Right lung (tissue), 5 donors: ENCODE results near the gene RSPH6A. TPM values are rescaled to one million over a fixed set of nuclear protein-coding genes. Genes with fewer than 3 reads are reported as not detected.

Experiments used
- DNase-seq, 2 donors: peaks; one replicate each; pipeline ENCODE4 v3.0.0-alpha.2; 2013
- polyA plus RNA-seq, 5 donors: library from polyadenylated mRNA; unstranded; fragments of 120-200 nt; gene quantifications; one replicate each; pipeline versions ENCODE4 v1.2.1 to v1.2.3, GENCODE V29; 2013; ENCODE audit warnings: inconsistent platforms in 1 of 5, low replicate concordance in 1 of 5; ENCODE audit not compliant: insufficient read length in 5 of 5, insufficient read depth in 1 of 5

Gene RSPH6A
- polyA plus RNA-seq, 5 donors: 0.08 TPM; not detected in 4

DNA sequence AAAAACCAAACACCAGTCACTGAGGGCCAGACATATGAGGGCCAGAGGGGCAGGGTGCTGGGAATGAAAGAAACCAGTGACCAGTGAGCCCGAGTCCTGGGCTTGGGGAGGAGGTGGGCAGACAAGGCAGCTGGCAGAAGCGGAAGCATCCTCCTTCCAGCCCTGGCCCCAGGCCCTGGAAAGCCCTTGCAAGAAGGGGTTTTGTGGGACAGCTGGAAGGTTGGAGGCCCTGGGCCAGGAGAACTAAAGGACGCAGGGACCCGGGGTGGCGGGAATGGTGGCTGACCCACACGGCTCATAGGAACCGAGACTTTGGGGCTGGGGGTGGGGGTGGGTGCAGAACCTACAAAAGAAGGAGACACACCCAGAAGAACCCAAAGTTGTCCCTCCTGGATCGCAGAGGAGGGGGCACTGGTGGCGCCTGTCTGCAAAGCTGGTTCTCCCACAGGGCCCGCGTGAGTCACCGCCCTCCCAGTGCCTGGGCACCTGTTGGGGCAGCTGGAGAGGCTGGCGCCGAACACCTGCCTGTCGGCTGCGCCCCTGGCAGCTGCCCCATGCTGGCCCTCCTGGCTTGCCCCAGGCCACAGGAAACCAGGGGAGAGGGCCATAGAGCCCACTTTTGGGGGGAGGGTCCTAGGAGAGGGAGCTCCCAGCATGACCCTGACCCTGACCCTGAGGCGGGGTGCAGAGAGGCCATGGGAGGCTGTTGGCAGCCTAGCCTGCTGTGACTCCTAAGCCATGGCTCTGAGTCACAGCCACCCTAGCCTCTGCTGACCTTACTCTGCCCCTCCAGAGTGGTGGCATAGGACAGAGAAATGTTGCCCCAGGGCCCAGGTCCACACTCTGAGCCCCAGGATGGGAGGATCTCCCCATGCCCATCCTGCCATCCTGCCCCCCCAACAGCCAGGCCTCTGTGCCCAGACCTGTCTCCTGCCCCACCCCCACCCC lies 33.6 kb downstream of the RSPH6A start:
- DNase-seq: no peak

DNA sequence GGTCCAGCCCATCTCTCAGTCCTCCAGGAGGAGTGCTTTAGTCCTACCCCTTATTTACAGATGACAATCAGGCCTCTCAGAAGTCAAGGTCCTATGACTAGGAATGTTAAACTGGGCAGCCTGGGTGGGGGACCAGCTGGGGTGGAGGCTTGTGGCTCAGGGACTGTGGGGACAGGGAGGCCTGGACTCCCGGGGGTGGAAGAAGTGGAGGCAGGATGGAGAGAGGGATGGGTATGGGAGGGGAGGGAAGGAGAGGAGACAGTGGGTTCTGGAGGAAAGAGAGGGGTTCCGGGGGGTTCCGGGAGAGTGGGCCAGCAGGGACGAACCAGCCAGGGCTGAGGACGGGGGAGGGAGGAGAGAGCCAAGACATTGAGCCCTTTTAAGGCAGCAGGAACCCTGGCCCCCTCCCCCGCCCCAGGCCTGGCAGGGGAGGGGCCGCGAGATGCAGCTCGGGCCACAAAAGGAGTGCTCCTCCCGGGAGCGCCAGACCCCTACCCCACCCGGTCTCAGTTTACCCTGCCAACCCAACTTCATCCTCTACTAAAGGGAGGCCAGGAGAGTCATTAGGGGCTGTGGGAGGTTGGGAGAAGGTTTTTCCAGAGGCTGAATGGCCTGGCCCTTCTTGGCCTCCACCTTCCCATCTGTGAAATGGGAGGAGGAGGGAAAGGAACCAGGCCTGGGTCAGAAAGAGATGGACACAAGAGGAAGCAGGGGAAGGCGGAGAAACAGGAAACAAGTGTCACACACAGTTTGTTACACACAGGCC lies 34.5 kb downstream of the RSPH6A start:
- DNase-seq: no peak

DNA sequence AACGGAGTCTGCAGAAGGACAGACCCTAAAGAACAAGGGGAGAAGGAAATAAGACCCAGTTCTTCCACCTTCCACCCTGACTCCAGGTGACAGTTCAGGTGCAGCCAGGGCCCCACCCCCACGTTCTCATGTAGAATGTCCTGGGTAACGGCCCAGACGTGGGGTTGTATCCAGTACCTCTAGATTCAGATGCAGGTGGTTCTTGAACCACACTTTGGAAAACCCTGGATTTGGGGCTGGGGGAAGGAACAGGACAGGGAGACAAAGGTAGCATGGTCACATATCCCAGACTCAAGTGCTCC lies 35.0 kb downstream of the RSPH6A start:
- DNase-seq: no peak

GRCh38 chr19:45779231-45780145 lies 35.6 kb downstream of the RSPH6A start:
- DNase-seq: no peak

DNA sequence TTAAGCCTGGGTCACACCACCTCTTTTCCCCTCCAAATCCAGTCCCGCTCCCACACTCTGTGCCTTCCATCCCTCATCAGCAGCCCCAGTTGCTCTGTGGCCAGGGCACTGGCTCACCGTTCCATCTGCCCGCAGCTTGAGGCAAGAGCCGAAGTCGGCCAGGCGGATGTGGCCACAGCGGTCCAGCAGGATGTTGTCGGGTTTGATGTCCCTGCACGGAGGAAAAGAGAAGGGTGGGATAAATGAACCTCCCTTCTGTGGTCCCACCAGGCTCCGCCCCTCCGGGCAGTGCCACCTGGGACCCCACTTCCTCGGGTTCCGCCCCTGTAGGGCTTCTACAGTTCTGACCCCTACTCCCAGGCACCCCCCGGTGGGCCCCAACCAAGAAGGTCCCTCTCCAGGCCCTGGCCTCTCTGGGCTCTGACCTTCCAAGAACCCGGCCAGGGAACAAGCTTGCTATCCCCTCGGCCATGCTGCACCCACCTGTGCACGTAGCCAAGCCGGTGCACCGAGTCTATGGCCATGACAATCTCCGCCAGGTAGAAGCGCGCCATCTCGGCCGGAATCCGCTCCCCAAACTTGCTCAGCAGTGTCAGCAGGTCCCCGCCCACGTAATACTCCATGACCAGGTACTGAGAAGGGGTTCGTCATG lies 37.0 kb downstream of the RSPH6A start:
- no peak for DNase-seq

- DNase-seq: no peak
Observed at GRCh38 chr19:45777395-45777961, 37.6 kb downstream of the RSPH6A start.

- no peak for DNase-seq
Observed at GRCh38 chr19:45774765-45775164, 40.3 kb downstream of the RSPH6A start.

DNA sequence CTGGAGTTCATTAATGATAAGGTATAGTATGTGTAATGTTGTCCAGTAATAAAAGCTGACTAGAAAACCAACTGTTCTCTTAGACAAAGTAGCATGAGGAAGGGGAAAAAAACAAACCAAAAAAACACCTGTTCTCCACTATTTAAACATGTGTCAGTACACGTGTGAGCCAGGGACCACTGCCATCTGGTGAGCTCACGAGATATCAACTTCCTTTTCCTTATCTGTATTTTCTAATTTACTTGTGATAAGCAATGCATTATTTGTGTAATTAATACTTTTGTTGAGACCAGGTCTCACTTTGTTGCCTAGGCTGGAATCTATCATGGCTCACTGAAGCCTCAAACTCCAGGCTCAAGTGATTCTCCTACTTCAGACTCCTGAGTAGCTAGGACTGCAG lies 41.7 kb downstream of the RSPH6A start:
- DNase-seq: no peak

- DNase-seq: no peak
Observed at GRCh38 chr19:45772912-45773311, 42.2 kb downstream of the RSPH6A start.

DNA sequence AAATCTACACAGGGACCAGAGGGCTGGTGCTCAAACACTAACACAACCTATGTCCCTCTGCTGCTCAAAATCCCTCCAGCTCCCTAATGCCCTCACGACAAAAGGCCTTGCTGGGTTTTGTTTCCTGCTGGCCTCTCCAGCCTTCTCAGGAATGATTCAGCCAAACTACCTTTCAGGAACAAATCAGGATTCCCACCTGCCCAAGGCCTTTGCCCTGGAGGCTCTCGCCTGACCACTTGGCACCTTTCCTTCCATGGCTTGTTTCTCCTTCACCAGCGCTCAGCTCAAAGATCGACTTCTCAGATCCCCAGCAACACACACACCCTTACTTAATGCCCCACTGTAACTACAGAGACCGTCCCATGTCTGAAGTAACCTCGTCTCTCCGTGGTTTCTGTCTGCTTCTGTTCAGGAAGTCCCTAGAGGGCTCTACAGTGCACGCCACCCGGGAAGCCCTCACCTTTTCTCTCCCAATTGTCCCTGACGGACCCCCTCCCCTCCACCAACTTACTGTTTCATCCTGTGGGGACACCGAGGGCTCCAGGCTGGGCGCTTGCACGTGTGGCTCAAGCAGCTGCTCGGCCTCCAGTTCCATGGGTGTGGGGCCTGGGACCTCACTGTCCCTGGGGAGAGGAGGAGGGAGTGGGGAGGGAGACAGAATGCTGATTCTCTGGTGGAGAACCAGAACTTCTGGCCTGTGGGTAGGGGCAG lies 42.8 kb downstream of the RSPH6A start:
- no peak for DNase-seq

DNA sequence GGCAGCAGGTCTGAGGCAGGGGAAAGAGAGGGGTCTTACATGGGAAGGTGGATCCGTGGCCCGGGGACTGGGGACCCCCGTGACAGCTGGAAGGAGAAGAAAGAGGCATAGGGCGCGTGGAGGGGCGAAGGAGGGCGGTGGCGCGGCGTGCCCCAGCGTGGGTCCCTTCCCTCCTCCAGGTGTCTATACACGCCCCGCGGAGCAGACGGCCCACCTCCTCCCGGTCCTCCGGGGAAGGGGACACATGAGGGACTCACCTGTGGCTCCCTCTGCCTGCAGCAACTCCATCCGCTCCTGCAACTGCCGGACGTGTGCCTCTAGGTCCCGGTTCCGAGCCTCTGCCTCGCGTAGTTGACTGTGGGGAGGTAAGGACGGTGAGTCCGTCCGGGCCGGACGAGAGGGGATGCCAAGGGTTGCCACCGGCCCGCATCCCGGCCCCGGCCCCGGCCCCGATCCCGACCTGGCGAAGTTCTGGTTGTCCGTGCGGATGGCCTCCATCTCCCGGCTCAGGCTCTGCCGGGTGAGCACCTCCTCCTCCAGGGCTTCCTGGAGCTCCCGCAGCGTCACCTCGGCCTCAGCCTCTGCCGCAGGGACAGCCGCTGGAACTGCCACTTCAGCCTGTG lies 43.7 kb downstream of the RSPH6A start:
- no peak for DNase-seq

DNA sequence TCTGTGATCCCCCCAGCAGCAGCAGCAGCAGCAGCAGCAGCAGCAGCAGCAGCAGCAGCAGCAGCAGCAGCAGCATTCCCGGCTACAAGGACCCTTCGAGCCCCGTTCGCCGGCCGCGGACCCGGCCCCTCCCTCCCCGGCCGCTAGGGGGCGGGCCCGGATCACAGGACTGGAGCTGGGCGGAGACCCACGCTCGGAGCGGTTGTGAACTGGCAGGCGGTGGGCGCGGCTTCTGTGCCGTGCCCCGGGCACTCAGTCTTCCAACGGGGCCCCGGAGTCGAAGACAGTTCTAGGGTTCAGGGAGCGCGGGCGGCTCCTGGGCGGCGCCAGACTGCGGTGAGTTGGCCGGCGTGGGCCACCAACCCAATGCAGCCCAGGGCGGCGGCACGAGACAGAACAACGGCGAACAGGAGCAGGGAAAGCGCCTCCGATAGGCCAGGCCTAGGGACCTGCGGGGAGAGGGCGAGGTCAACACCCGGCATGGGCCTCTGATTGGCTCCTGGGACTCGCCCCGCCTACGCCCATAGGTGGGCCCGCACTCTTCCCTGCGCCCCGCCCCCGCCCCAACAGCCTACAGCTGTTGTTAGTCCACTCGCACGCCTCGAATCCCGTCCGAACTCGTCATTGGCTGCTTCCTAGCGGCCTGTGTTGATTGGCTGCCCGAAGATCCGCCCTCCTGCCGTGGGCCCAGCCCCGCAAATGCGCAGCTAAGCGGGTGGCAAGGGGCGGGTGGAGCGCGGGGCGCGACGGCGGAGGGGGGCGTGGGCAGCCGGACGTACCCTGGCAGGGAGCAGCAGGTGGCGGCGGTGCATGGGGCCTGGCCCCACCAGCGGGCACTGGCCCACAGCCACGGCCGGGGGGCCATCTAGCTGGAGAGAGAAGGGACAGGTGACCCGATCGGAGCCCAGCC lies 44.7 kb downstream of the RSPH6A start:
- peak; percentile 95 to 97 for DNase-seq

DNA sequence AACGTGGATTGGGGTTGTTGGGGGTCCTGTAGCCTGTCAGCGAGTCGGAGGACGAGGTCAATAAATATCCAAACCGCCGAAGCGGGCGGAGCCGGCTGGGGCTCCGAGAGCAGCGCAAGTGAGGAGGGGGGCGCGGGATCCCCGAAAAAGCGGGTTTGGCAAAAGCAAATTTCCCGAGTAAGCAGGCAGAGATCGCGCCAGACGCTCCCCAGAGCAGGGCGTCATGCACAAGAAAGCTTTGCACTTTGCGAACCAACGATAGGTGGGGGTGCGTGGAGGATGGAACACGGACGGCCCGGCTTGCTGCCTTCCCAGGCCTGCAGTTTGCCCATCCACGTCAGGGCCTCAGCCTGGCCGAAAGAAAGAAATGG lies 45.3 kb downstream of the RSPH6A start:
- no peak for DNase-seq

GRCh38 chr19:45768984-45769782 lies 45.9 kb downstream of the RSPH6A start, which contains the start of gene SIX5:
SIX5 (minus strand) TSS chr19:45769252; CDS start chr19:45768844, 408 bp downstream.
- peak; percentile 99 to 100 for DNase-seq

GRCh38 chr19:45768655-45768983 lies 46.5 kb downstream of the RSPH6A start:
- DNase-seq: no peak

- peak; percentile 70 to 78 for DNase-seq
Observed at GRCh38 chr19:45767881-45768654, 47.0 kb downstream of the RSPH6A start.

DNA sequence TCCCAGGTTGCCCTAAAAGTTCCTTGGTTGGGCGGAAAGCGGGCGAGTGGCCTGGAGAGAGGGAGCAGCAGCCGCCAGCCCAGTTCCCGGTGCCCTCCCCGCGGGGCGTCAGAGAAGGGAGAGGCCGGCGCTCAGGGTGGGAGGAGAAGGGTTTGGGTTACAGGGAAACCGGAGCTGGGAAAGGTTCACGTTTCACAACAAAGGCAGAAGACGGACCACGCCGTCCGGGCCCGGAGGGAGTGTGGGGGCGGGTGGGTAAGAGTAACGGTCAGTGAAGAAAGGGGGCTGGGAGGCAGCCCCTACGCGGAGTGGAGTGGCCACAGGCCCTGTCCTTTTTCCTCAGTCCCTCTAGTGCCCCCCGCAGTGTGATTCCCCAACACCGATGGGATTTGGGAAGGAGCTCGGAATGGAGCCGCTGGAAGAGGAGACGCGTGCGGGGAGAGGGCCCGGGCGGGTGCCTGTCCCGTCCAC lies 47.7 kb downstream of the RSPH6A start:
- DNase-seq: peak; percentile 82 to 85
